ENCODE data around the gene SIRT5.

DNA sequence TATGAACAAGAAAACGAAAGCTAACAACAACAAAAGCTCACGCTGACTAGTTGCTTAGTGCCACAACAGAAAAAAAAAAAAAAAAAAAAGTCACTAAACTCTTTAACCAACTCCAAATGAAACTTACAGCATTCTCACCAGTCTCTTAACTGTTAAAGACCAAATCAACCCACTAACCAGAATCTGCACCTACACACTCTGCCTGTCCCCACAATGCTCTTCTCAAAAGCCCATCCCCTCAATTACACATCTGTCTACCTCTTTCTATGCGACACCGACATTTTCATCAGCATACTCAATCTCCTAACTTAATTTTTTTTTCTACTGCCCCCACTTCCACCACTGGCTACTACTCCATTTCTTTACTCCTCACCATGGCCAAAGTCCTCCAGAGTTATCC is 75.0 kb downstream of the SIRT5 start:
- TF ChIP-seq, protein P1, sequence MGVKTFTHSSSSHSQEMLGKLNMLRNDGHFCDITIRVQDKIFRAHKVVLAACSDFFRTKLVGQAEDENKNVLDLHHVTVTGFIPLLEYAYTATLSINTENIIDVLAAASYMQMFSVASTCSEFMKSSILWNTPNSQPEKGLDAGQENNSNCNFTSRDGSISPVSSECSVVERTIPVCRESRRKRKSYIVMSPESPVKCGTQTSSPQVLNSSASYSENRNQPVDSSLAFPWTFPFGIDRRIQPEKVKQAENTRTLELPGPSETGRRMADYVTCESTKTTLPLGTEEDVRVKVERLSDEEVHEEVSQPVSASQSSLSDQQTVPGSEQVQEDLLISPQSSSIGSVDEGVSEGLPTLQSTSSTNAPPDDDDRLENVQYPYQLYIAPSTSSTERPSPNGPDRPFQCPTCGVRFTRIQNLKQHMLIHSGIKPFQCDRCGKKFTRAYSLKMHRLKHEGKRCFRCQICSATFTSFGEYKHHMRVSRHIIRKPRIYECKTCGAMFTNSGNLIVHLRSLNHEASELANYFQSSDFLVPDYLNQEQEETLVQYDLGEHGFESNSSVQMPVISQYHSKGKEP (tag by site-specific recombination; IDR thresholded peaks at IDR 0.05) = no peak
- TF ChIP-seq MZF1 (tag by site-specific recombination; IDR thresholded peaks at IDR 0.05; ENCODE audit: borderline replicate concordance) (no peak), TCF7L2 (IDR thresholded peaks at IDR 0.05; ENCODE audit: borderline replicate concordance, low read depth, low read length) (no peak), ZNF837 (tag by site-specific recombination; IDR thresholded peaks at IDR 0.05) (no peak), YY2 (tag by site-specific recombination; IDR thresholded peaks at IDR 0.05) (no peak), ZNF629 (tag by site-specific recombination; IDR thresholded peaks at IDR 0.05) (no peak), ZNF19 (tag by site-specific recombination; IDR thresholded peaks at IDR 0.05; ENCODE audit: low read depth) (no peak), ZNF791 (tag by site-specific recombination; IDR thresholded peaks at IDR 0.05) (no peak), ZNF555 (tag by site-specific recombination; conservative IDR thresholded peaks at IDR 0.05) (no peak)
- TF ChIP-seq, protein P2, sequence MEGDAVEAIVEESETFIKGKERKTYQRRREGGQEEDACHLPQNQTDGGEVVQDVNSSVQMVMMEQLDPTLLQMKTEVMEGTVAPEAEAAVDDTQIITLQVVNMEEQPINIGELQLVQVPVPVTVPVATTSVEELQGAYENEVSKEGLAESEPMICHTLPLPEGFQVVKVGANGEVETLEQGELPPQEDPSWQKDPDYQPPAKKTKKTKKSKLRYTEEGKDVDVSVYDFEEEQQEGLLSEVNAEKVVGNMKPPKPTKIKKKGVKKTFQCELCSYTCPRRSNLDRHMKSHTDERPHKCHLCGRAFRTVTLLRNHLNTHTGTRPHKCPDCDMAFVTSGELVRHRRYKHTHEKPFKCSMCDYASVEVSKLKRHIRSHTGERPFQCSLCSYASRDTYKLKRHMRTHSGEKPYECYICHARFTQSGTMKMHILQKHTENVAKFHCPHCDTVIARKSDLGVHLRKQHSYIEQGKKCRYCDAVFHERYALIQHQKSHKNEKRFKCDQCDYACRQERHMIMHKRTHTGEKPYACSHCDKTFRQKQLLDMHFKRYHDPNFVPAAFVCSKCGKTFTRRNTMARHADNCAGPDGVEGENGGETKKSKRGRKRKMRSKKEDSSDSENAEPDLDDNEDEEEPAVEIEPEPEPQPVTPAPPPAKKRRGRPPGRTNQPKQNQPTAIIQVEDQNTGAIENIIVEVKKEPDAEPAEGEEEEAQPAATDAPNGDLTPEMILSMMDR (tag by site-specific recombination; IDR thresholded peaks at IDR 0.05) = no peak
- TF ChIP-seq, protein P3, sequence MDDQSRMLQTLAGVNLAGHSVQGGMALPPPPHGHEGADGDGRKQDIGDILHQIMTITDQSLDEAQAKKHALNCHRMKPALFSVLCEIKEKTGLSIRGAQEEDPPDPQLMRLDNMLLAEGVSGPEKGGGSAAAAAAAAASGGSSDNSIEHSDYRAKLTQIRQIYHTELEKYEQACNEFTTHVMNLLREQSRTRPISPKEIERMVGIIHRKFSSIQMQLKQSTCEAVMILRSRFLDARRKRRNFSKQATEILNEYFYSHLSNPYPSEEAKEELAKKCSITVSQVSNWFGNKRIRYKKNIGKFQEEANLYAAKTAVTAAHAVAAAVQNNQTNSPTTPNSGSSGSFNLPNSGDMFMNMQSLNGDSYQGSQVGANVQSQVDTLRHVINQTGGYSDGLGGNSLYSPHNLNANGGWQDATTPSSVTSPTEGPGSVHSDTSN (CRISPR knock-in tag; IDR thresholded peaks at IDR 0.05) = no peak
- TF ChIP-seq, protein P4, sequence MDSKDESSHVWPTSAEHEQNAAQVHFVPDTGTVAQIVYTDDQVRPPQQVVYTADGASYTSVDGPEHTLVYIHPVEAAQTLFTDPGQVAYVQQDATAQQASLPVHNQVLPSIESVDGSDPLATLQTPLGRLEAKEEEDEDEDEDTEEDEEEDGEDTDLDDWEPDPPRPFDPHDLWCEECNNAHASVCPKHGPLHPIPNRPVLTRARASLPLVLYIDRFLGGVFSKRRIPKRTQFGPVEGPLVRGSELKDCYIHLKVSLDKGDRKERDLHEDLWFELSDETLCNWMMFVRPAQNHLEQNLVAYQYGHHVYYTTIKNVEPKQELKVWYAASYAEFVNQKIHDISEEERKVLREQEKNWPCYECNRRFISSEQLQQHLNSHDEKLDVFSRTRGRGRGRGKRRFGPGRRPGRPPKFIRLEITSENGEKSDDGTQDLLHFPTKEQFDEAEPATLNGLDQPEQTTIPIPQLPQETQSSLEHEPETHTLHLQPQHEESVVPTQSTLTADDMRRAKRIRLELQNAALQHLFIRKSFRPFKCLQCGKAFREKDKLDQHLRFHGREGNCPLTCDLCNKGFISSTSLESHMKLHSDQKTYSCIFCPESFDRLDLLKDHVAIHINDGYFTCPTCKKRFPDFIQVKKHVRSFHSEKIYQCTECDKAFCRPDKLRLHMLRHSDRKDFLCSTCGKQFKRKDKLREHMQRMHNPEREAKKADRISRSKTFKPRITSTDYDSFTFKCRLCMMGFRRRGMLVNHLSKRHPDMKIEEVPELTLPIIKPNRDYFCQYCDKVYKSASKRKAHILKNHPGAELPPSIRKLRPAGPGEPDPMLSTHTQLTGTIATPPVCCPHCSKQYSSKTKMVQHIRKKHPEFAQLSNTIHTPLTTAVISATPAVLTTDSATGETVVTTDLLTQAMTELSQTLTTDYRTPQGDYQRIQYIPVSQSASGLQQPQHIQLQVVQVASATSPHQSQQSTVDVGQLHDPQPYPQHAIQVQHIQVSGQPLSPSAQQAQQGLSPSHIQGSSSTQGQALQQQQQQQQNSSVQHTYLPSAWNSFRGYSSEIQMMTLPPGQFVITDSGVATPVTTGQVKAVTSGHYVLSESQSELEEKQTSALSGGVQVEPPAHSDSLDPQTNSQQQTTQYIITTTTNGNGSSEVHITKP (tag by site-specific recombination; IDR thresholded peaks at IDR 0.05) = no peak

Measured in HEK293 (cell line).